ENCODE measurements around the gene KIAA1671.

GRCh38 chr22:25069426-25069757, 116.9 kb downstream of the KIAA1671 start:
- TF ChIP-seq, protein P1, sequence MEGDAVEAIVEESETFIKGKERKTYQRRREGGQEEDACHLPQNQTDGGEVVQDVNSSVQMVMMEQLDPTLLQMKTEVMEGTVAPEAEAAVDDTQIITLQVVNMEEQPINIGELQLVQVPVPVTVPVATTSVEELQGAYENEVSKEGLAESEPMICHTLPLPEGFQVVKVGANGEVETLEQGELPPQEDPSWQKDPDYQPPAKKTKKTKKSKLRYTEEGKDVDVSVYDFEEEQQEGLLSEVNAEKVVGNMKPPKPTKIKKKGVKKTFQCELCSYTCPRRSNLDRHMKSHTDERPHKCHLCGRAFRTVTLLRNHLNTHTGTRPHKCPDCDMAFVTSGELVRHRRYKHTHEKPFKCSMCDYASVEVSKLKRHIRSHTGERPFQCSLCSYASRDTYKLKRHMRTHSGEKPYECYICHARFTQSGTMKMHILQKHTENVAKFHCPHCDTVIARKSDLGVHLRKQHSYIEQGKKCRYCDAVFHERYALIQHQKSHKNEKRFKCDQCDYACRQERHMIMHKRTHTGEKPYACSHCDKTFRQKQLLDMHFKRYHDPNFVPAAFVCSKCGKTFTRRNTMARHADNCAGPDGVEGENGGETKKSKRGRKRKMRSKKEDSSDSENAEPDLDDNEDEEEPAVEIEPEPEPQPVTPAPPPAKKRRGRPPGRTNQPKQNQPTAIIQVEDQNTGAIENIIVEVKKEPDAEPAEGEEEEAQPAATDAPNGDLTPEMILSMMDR (IDR thresholded peaks at IDR 0.05; ENCODE audit: poor library complexity, severe bottlenecking), result no peak
- no peak for TF ChIP-seq EP300 (conservative IDR thresholded peaks at IDR 0.05; ENCODE audit: poor library complexity, severe bottlenecking)
- no peak for TF ChIP-seq RAD21 (conservative IDR thresholded peaks at IDR 0.05)
- TF ChIP-seq EZH2 (IDR thresholded peaks at IDR 0.05; ENCODE audit: borderline replicate concordance, insufficient read depth, low read length, poor library complexity, severe bottlenecking), result no peak
- TF ChIP-seq, protein P2, sequence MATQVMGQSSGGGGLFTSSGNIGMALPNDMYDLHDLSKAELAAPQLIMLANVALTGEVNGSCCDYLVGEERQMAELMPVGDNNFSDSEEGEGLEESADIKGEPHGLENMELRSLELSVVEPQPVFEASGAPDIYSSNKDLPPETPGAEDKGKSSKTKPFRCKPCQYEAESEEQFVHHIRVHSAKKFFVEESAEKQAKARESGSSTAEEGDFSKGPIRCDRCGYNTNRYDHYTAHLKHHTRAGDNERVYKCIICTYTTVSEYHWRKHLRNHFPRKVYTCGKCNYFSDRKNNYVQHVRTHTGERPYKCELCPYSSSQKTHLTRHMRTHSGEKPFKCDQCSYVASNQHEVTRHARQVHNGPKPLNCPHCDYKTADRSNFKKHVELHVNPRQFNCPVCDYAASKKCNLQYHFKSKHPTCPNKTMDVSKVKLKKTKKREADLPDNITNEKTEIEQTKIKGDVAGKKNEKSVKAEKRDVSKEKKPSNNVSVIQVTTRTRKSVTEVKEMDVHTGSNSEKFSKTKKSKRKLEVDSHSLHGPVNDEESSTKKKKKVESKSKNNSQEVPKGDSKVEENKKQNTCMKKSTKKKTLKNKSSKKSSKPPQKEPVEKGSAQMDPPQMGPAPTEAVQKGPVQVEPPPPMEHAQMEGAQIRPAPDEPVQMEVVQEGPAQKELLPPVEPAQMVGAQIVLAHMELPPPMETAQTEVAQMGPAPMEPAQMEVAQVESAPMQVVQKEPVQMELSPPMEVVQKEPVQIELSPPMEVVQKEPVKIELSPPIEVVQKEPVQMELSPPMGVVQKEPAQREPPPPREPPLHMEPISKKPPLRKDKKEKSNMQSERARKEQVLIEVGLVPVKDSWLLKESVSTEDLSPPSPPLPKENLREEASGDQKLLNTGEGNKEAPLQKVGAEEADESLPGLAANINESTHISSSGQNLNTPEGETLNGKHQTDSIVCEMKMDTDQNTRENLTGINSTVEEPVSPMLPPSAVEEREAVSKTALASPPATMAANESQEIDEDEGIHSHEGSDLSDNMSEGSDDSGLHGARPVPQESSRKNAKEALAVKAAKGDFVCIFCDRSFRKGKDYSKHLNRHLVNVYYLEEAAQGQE (IDR thresholded peaks at IDR 0.05; ENCODE audit: borderline replicate concordance), result no peak
- TF ChIP-seq TAF1 (IDR thresholded peaks at IDR 0.05; ENCODE audit: low read depth), result no peak
- TF ChIP-seq POLR2AphosphoS5 (IDR thresholded peaks at IDR 0.05), result no peak
- TF ChIP-seq SMC3 (conservative IDR thresholded peaks at IDR 0.05; ENCODE audit: poor library complexity), result no peak
- TF ChIP-seq MXI1 (conservative IDR thresholded peaks at IDR 0.05; ENCODE audit: poor library complexity, severe bottlenecking), result no peak
